ENCODE results near the gene SCYGR2. TPM values are rescaled to one million over a fixed set of nuclear protein-coding genes. Genes with fewer than 3 reads are reported as not detected.

Gene SCYGR2
- total and polyA plus RNA-seq, 4 donors: not detected

- no peak overlapping the region for H3K4me3 ChIP-seq (ENCODE audit: low read depth in 1 of 3, low read length in 3 of 3)
- no peaks in the 10 kb centered on the region for H3K9me3 ChIP-seq (ENCODE audit: control insufficient read depth in 4 of 4, low read length in 3 of 4)
- no peaks in the 10 kb centered on the region for H3K27me3 ChIP-seq (ENCODE audit: control insufficient read depth in 4 of 4, insufficient read depth in 4 of 4, low read length in 3 of 4)
- no peak for TF ChIP-seq FOXA2 (IDR thresholded peaks at IDR 0.05)
- no peak for TF ChIP-seq MAX (IDR thresholded peaks at IDR 0.05)
- TF ChIP-seq NR2F2 (IDR thresholded peaks at IDR 0.05): no peak
- TF ChIP-seq JUND (IDR thresholded peaks at IDR 0.05): no peak
- TF ChIP-seq EGR1 (IDR thresholded peaks at IDR 0.05; ENCODE audit: low read depth in 2 of 2): no peak
- TF ChIP-seq HNF4A (conservative IDR thresholded peaks at IDR 0.05): no peak
- no peak for TF ChIP-seq ZBTB33 (IDR thresholded peaks at IDR 0.05)
- TF ChIP-seq GABPA (IDR thresholded peaks at IDR 0.05 in 1 of 2, conservative IDR thresholded peaks at IDR 0.05 in 1 of 2): no peak
- TF ChIP-seq RAD21 (IDR thresholded peaks at IDR 0.05): no peak
- no peak for TF ChIP-seq SP1 (IDR thresholded peaks at IDR 0.05)
- TF ChIP-seq HNF4G (IDR thresholded peaks at IDR 0.05): no peak
- no peak for TF ChIP-seq YY1 (IDR thresholded peaks at IDR 0.05)
- H3K9ac ChIP-seq (ENCODE audit: low read depth in 1 of 2, low read length in 2 of 2): no peak overlapping the region
- no peaks in the 10 kb centered on the region for H3K4me1 ChIP-seq (ENCODE audit: control insufficient read depth in 4 of 4, insufficient read depth in 4 of 4, low read length in 3 of 4)
- H3K27ac ChIP-seq (ENCODE audit: low read depth in 1 of 2, low read length in 2 of 2): no peak overlapping the region
- H3K36me3 ChIP-seq (ENCODE audit: control insufficient read depth in 4 of 4, insufficient read depth in 3 of 4, low read depth in 1 of 4, low read length in 3 of 4): no peaks in the 10 kb centered on the region
- no peak for DNase-seq (ENCODE audit: low spot score)
Measured at GRCh38 chr2:227562581-227562980, 36.1 kb upstream of the SCYGR2 start.

GRCh38 chr2:227565080-227565479 is 33.6 kb upstream of the SCYGR2 start:
- no peak overlapping the region for H3K9ac ChIP-seq (ENCODE audit: low read depth in 1 of 2, low read length in 2 of 2)
- H3K4me1 ChIP-seq (ENCODE audit: control insufficient read depth in 4 of 4, insufficient read depth in 4 of 4, low read length in 3 of 4): no peaks in the 10 kb centered on the region
- H3K36me3 ChIP-seq (ENCODE audit: control insufficient read depth in 4 of 4, insufficient read depth in 3 of 4, low read depth in 1 of 4, low read length in 3 of 4): no peaks in the 10 kb centered on the region
- WGBS: 94% methylated on average over 1 of the region's 1 CpG
- DNase-seq (ENCODE audit: low spot score): no peak
- H3K27me3 ChIP-seq (ENCODE audit: control insufficient read depth in 4 of 4, insufficient read depth in 4 of 4, low read length in 3 of 4): no peaks in the 10 kb centered on the region
- H3K27ac ChIP-seq (ENCODE audit: low read depth in 1 of 2, low read length in 2 of 2): no peak overlapping the region
- H3K4me3 ChIP-seq (ENCODE audit: low read depth in 1 of 3, low read length in 3 of 3): no peak overlapping the region
- no peak for TF ChIP-seq EGR1 (IDR thresholded peaks at IDR 0.05; ENCODE audit: low read depth in 2 of 2)
- TF ChIP-seq NR2F2 (IDR thresholded peaks at IDR 0.05): no peak
- TF ChIP-seq HNF4A (conservative IDR thresholded peaks at IDR 0.05): no peak
- TF ChIP-seq ZBTB33 (IDR thresholded peaks at IDR 0.05): no peak
- no peak for TF ChIP-seq FOXA2 (IDR thresholded peaks at IDR 0.05)
- TF ChIP-seq HNF4G (IDR thresholded peaks at IDR 0.05): no peak
- TF ChIP-seq RAD21 (IDR thresholded peaks at IDR 0.05): no peak
- no peak for TF ChIP-seq GABPA (IDR thresholded peaks at IDR 0.05 in 1 of 2, conservative IDR thresholded peaks at IDR 0.05 in 1 of 2)
- no peak for TF ChIP-seq SP1 (IDR thresholded peaks at IDR 0.05)
- H3K9me3 ChIP-seq (ENCODE audit: control insufficient read depth in 4 of 4, low read length in 3 of 4): no peaks in the 10 kb centered on the region

- Histone ChIP-seq H3K4me3 (ENCODE audit: low read depth in 1 of 3, low read length in 3 of 3) (no peak overlapping the region), H3K9me3 (ENCODE audit: control insufficient read depth in 4 of 4, low read length in 3 of 4) (no peaks in the 10 kb centered on the region), H3K4me1 (ENCODE audit: control insufficient read depth in 4 of 4, insufficient read depth in 4 of 4, low read length in 3 of 4) (no peaks in the 10 kb centered on the region), H3K9ac (ENCODE audit: low read depth in 1 of 2, low read length in 2 of 2) (no peak overlapping the region), H3K27me3 (ENCODE audit: control insufficient read depth in 4 of 4, insufficient read depth in 4 of 4, low read length in 3 of 4) (no peaks in the 10 kb centered on the region), H3K27ac (ENCODE audit: low read depth in 1 of 2, low read length in 2 of 2) (no peak overlapping the region), H3K36me3 (ENCODE audit: control insufficient read depth in 4 of 4, insufficient read depth in 3 of 4, low read depth in 1 of 4, low read length in 3 of 4) (no peaks in the 10 kb centered on the region)
- WGBS: 65% methylated on average over 3 of the region's 3 CpGs
- DNase-seq (ENCODE audit: low spot score): no peak
- TF ChIP-seq ATF3 (IDR thresholded peaks at IDR 0.05) (no peak), REST (IDR thresholded peaks at IDR 0.05) (no peak), SP1 (IDR thresholded peaks at IDR 0.05) (no peak), MAX (IDR thresholded peaks at IDR 0.05) (no peak), RXRA (IDR thresholded peaks at IDR 0.05) (no peak), FOXA1 (IDR thresholded peaks at IDR 0.05) (no peak), ZBTB33 (IDR thresholded peaks at IDR 0.05) (no peak), YY1 (IDR thresholded peaks at IDR 0.05) (no peak), HNF4A (conservative IDR thresholded peaks at IDR 0.05) (no peak), FOXA2 (IDR thresholded peaks at IDR 0.05) (no peak), TAF1 (conservative IDR thresholded peaks at IDR 0.05) (no peak), RAD21 (IDR thresholded peaks at IDR 0.05) (no peak), JUND (IDR thresholded peaks at IDR 0.05) (no peak)
Measured at GRCh38 chr2:227566012-227566411, 32.7 kb upstream of the SCYGR2 start.

All from liver (tissue), 9 donors.